Stimulated activated CD4-positive, alpha-beta T cell treated with anti-CD3 and anti-CD28 coated beads, Interleukin-2, amount 100 ng/mL, for 4 hours (primary cell): ENCODE measurements around the gene GPHA2.

Source experiments
- DNase-seq: peaks from one replicate; pipeline ENCODE4 v3.0.0-alpha.2; 2020; ENCODE audit warnings: low read depth

Gene GPHA2

DNA sequence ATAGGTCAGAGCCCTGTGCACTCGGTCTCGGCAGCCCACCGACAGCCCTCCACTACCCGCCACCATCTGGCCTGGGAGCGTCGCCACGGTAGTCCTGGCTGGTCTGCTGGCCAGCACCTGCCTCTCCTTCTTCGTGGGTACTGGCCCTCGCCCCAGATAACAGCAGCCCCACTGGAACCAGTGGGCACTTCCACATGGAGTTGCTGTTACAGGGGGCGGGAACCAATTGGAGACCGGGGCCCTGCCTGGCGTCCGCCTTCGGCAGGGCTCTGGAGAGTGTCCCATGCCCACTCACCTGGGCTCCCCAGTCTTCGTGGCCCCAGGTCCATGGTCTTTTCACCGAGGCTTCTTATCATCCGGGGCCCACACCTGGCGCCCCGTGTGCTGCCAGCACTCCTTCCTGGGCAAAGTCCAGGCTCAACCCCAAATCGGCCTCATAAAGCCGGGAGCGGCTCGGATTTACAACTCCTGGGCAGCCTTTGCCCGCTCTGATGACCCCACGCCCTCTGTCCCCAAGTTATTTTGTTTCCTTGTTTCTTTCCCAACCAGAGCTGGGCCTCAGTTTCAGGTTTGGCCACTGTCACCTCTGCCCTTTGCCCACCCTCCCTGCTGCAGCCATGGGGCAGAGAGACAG is 44.4 kb downstream of the GPHA2 start:
- DNase-seq = no peak

DNA sequence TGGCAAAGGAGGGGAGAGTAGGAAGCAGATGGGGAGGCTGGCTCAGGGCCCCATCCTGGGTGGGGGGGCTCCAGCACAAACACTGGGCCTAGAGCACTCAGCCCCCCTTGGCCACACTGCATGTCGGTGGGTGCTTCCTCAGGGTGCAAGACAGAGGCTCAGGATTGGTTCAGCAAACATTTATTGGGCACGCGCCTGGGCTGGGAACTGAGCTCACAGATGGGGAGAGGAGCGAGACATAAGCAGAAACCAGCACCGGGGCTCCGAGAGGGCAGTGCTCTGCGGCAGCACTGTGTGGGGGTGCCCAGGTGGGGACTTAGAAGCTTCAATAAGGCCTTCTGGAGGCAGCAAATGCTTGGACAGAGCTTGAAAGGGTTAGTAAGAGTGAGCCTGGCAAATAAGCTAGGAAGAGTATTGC is 45.2 kb downstream of the GPHA2 start:
- no peak for DNase-seq

DNA sequence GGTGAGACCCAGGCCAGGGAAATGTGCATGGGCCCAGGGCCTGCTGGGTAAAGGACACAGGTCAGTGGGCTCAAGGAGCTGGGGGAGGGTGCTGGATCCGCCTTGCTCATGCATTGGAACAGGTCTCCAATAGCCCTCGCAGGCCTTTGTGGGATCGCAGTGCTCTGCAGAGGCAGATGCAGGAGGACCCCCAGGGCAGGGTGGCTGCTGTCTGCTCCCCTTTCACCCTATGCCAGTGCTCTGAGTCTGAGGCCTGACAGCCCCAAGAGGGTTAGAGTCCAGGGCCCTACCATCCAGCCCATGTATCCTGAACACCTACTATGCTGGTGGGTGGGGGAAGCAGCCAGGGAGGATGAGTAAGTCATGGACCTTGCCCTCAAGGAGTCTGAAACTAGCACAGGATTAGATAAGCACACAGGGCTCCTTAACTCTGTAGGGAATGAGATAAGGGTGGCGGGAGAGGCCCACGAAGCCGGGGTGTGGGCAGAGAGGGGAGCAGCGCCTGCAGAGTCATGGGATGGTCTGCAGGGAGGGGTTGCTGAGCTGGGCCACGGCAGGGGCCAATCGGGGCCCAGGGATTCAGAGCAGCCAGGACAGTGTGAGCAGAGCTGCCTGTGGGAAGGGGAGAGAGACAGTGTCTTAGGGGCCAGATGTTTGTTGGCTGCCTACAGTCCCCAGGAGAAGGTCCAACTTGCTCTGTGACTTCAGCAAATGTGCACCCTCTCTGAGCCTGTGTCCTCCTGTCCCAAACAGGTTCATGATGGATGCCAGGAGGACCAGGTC is 46.8 kb downstream of the GPHA2 start:
- no peak for DNase-seq

DNA sequence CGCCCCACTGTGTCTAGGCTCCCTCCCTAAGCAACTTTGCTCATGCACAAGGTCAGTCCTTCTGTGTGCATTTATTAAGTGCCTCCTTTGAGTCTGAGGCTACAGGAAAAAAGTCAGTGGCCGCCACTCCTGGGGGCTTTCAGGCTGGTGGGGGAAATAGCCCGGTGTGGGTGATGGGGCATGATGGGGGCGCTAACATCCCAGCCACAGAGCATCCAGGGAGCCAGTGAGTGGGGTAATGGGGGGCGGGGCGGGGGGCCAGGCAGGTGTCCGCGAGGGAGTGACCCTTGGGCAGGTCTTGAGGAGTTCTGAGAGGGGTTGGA is 47.3 kb downstream of the GPHA2 start:
- DNase-seq = no peak

DNA sequence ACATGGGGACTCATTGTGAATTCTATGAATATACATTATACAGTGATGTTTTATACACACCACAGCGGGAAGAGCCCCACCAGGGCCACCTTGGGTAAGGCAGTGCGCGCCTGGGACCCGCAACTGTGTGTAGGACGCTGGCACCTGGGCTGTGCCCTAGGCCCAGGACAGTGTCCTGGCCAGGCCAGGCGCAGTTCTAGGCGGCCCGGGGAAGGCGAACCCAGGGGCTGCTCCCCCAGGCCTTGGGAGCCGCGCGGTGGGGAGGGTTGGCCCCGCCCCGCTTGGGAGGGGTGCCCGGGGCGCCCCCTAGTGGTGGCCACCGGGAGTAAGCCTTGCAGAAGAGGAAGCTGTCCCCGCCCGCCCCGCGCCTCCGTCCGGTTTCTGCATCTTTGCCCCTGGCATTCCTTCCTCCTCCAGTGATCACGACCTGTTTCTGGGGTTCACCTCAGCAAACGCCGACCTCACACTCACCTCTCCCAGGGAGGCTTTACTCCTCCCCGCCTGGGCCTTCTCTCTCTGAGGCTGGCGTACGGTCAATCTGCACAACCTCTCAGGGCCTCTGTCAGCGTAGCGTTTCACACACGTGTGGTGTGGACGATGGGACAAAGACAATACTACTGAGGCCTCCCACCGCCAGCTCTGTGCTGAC is 47.8 kb downstream of the GPHA2 start:
- peak; percentile 73 for DNase-seq

DNA sequence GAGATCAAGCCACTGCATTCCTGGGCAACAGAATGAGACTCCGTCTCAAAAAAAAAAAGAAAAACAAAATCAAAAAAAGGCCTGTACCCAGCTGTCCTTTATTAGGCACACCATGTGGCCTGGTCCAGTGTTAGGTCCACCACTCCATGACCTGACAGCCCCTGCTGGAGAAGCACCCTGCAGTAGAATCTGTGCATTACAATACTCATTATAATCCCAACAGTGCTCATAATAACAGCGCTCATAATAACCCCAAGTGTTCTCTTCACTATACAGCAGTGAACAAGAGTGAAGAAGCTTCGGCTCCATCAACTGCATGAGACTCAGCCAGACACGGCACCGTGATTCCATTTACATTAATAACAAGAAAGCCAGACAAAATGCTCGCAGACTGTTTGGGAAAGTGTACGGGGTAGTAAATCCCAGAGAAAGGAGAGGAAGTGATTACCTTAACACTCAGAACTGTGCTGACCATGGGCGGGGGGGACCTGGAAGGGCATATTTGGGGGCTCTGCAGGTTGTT is 48.4 kb downstream of the GPHA2 start:
- no peak for DNase-seq

DNA sequence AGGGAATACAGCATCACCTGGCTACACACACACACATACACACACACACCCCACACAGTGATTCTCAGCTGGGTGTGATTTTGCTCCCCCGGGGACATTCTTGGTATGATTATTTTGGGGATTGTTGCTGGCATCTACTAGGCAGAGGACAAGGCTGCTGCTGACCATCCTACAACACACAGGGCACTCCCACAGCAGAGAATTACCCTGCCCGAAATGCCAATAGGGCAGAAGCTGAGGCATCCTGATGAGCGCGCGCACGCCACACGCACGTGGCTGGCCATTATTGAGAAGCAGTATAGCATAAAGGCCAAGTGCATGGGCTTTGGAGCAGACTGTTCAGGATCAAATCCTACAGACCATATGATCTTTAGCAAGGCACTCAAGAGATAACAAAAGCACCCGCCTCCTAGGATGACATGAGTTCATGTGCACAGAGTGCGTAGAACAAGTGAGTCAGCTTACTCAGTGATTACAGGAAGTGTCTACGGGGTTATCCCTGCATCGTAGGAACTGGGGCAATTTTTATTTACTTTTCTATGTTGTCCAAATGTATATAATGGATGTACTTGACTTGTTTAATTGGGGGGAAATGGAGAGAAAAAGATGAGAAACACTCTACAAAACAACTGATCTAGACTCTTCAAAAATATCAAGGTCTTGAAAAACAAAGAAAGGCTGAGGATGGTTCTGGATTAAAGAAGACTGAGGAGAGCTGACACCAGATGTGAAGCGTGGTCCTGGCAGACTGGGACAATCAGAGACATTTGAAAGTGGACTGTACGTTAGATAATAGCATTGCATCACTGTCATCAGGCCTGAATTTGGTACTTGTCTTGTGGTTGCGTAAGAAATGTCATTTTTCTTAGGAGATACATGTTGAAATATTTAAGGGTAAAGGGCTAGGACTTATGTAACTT is 50.1 kb downstream of the GPHA2 start:
- DNase-seq = no peak
